Measurements from ENCODE around the gene FXYD1. TPM values are rescaled to one million over a fixed set of nuclear protein-coding genes. Genes with fewer than 3 reads are reported as not detected.
"Not testable (repeated sequence)": the region's sequence is repeated elsewhere in the genome, so short reads cannot be mapped to it uniquely, and the experiment has no call there.

Gene FXYD1
- total RNA-seq, 1 donor from 2014 or later, result not detected

- no peak overlapping the region for H2AFZ ChIP-seq (replicated peaks)
- Mint-ChIP-seq H3K36me3 (no peaks in the 10 kb centered on the region), H3K9me3 (peaks cover 5% of the 10 kb centered on the region), H3K27me3 (ENCODE audit: insufficient read depth, low read depth) (peaks cover 8% of the 10 kb centered on the region), H3K4me3 (no peak overlapping the region), H3K27ac (no peak overlapping the region), H3K4me1 (peaks cover 7% of the 10 kb centered on the region)
- H3K79me2 ChIP-seq (ENCODE audit: low read depth), result no peaks in the 10 kb centered on the region
- TF ChIP-seq EZH2 (IDR thresholded peaks at IDR 0.05) (no peak), EZH2phosphoT487 (IDR thresholded peaks at IDR 0.05) (no peak)
- TF ChIP-seq, protein P1, sequence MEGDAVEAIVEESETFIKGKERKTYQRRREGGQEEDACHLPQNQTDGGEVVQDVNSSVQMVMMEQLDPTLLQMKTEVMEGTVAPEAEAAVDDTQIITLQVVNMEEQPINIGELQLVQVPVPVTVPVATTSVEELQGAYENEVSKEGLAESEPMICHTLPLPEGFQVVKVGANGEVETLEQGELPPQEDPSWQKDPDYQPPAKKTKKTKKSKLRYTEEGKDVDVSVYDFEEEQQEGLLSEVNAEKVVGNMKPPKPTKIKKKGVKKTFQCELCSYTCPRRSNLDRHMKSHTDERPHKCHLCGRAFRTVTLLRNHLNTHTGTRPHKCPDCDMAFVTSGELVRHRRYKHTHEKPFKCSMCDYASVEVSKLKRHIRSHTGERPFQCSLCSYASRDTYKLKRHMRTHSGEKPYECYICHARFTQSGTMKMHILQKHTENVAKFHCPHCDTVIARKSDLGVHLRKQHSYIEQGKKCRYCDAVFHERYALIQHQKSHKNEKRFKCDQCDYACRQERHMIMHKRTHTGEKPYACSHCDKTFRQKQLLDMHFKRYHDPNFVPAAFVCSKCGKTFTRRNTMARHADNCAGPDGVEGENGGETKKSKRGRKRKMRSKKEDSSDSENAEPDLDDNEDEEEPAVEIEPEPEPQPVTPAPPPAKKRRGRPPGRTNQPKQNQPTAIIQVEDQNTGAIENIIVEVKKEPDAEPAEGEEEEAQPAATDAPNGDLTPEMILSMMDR (IDR thresholded peaks at IDR 0.05), result no peak
- no peaks in the 10 kb centered on the region for H3K27me3 ChIP-seq
- H3K36me3 ChIP-seq, result no peaks in the 10 kb centered on the region
- no peak overlapping the region for H3K4me2 ChIP-seq
- no peaks in the 10 kb centered on the region for H3F3A ChIP-seq (ENCODE audit: low read depth)
- no peak overlapping the region for H3K27ac ChIP-seq
- no peak for DNase-seq (ENCODE audit: low spot score)
- no peak overlapping the region for H3K9ac ChIP-seq
- H3K4me3 ChIP-seq, result no peak overlapping the region
- no peaks in the 10 kb centered on the region for H3K9me3 ChIP-seq (ENCODE audit: low read depth)
- no peaks in the 10 kb centered on the region for H4K20me1 ChIP-seq (ENCODE audit: low read depth)
- H3K4me1 ChIP-seq, result peaks cover 2% of the 10 kb centered on the region
Observed at GRCh38 chr19:35128398-35129057, 10.1 kb upstream of the FXYD1 start.

DNA sequence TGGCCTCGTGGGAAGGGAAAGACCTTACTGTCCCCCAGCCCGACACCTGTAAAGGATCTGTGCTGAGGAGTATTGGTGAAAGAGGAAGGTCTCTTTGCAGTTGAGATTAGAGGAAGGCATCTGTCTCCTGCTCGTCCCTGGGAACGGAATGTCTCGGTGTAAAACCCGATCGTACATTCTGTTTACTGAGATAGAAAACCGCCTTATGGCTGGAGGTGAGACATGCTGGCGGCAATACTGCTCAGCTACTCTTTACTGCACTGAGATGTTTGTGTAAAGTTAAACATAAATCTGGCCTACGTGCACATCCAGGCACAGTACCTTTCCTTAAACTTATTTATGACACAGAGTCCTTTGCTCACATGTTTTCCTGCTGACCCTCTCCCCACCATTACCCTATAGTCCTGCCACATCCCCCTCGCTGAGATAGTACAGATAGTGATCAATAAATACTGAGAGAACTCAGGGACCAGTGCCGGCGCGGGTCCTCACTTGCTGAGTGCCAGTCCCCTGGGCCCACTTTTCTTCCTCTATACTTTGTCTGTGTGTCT lies 8.8 kb upstream of the FXYD1 start:
- not testable (repeated sequence) for H2AFZ ChIP-seq (replicated peaks); H3K27ac ChIP-seq; H3K27me3 Mint-ChIP-seq (ENCODE audit: insufficient read depth, low read depth); H3K4me3 Mint-ChIP-seq; H3K27me3 ChIP-seq; H3K36me3 ChIP-seq; H3K79me2 ChIP-seq (ENCODE audit: low read depth); H4K20me1 ChIP-seq (ENCODE audit: low read depth); H3K27ac Mint-ChIP-seq; H3K9me3 ChIP-seq (ENCODE audit: low read depth); H3K36me3 Mint-ChIP-seq; H3K4me3 ChIP-seq; H3K4me1 Mint-ChIP-seq; H3F3A ChIP-seq (ENCODE audit: low read depth); H3K4me1 ChIP-seq; H3K9me3 Mint-ChIP-seq; H3K9ac ChIP-seq; H3K4me2 ChIP-seq; DNase-seq (ENCODE audit: low spot score)

GRCh38 chr19:35130761-35131720 lies 7.6 kb upstream of the FXYD1 start:
- Histone ChIP-seq H3K4me1 (peaks cover 6% of the 10 kb centered on the region), H3K4me2 (no peak overlapping the region), H3K9me3 (ENCODE audit: low read depth) (no peaks in the 10 kb centered on the region), H3K36me3 (no peaks in the 10 kb centered on the region), H3K4me3 (no peak overlapping the region), H2AFZ (replicated peaks) (no peak overlapping the region), H3K9ac (no peak overlapping the region), H4K20me1 (ENCODE audit: low read depth) (no peaks in the 10 kb centered on the region), H3K27ac (no peak overlapping the region), H3K79me2 (ENCODE audit: low read depth) (no peaks in the 10 kb centered on the region), H3K27me3 (no peaks in the 10 kb centered on the region), H3F3A (ENCODE audit: low read depth) (peaks cover 5% of the 10 kb centered on the region)
- Mint-ChIP-seq H3K27ac (no peak overlapping the region), H3K4me1 (peaks cover 11% of the 10 kb centered on the region), H3K27me3 (ENCODE audit: insufficient read depth, low read depth) (peaks cover 8% of the 10 kb centered on the region), H3K9me3 (peaks cover 5% of the 10 kb centered on the region), H3K4me3 (no peak overlapping the region), H3K36me3 (no peaks in the 10 kb centered on the region)
- TF ChIP-seq EZH2 (IDR thresholded peaks at IDR 0.05) (no peak), EZH2phosphoT487 (IDR thresholded peaks at IDR 0.05) (no peak)
- TF ChIP-seq, protein P1 (IDR thresholded peaks at IDR 0.05), result no peak
- DNase-seq (ENCODE audit: low spot score), result no peak

Data from neural progenitor cell (in vitro differentiated cells).